Keratinocyte (primary cell): ENCODE measurements around the gene FHIT. TPM values are rescaled to one million over a fixed set of nuclear protein-coding genes. Genes with fewer than 3 reads are reported as not detected.

Experiments
- DNase-seq: peaks from one replicate; pipeline ENCODE4 v3.0.0-alpha.2; 2011; ENCODE audit warnings: low read depth, missing footprints, low spot score
- FAIRE-seq: peaks from 2 replicates; lab custom pipeline; 2011; peaks lifted over from hg19 to GRCh38; lab: Jason Lieb, UNC
- H2AFZ ChIP-seq: 2 replicates; pipeline ENCODE4 v1.6.0; 2012; ENCODE audit warnings: low read length, control low read depth, inconsistent platforms; ENCODE audit not compliant: control insufficient read depth
- H3K27ac ChIP-seq: 2 replicates; pipeline ENCODE4 v1.5.1; 2011; ENCODE audit warnings: low read length; ENCODE audit not compliant: control insufficient read depth, insufficient read depth
- H3K27me3 ChIP-seq: 3 replicates; pipeline ENCODE4 v1.6.0; 2011; ENCODE audit warnings: low read length; ENCODE audit not compliant: control insufficient read depth, insufficient read depth; ENCODE audit errors: extremely low read depth
- H3K36me3 ChIP-seq, 2 experiments: 2 replicates in 1 of 2; 3 replicates in 1 of 2; pipeline ENCODE4 v1.5.1; 2011; ENCODE audit warnings: low read length in 2 of 2, mild to moderate bottlenecking in 1 of 2; ENCODE audit not compliant: control insufficient read depth in 2 of 2, insufficient read depth in 2 of 2; ENCODE audit errors: extremely low read depth in 1 of 2
- H3K4me1 ChIP-seq: 3 replicates; pipeline ENCODE4 v1.5.1; 2011; ENCODE audit warnings: low read length; ENCODE audit not compliant: control insufficient read depth, insufficient read depth; ENCODE audit errors: extremely low read depth
- H3K4me2 ChIP-seq: 3 replicates; pipeline ENCODE4 v1.6.0; 2011; ENCODE audit warnings: low read depth, low read length; ENCODE audit not compliant: control insufficient read depth, insufficient read depth; ENCODE audit errors: extremely low read depth
- H3K4me3 ChIP-seq, 3 experiments: fragments of 200-600 bp in 1 of 3; sonication (generic) in 1 of 3; 2 replicates in 2 of 3; 3 replicates in 1 of 3; pipeline ENCODE4 v1.5.1; 2011 to 2016; ENCODE audit warnings: low read length in 3 of 3, mild to moderate bottlenecking in 3 of 3, control low read depth in 2 of 3, inconsistent platforms in 1 of 3, low read depth in 1 of 3, mixed read lengths in 1 of 3, mixed run types in 1 of 3, moderate library complexity in 1 of 3; ENCODE audit not compliant: control insufficient read depth in 2 of 3, insufficient read depth in 2 of 3; ENCODE audit errors: extremely low read depth in 1 of 3
- H3K79me2 ChIP-seq: 2 replicates; pipeline ENCODE4 v1.6.0; 2012; ENCODE audit warnings: low read length; ENCODE audit not compliant: control insufficient read depth, insufficient read depth
- H3K9ac ChIP-seq: 3 replicates; pipeline ENCODE4 v1.6.0; 2011; ENCODE audit warnings: low read length; ENCODE audit not compliant: control insufficient read depth, insufficient read depth; ENCODE audit errors: extremely low read depth
- H3K9me1 ChIP-seq: 3 replicates; pipeline ENCODE4 v1.6.0; 2011; ENCODE audit warnings: low read length; ENCODE audit not compliant: control insufficient read depth, insufficient read depth; ENCODE audit errors: extremely low read depth
- H3K9me3 ChIP-seq: 2 replicates; pipeline ENCODE4 v1.5.1; 2012; ENCODE audit warnings: low read depth, low read length; ENCODE audit not compliant: control insufficient read depth
- H4K20me1 ChIP-seq: 3 replicates; pipeline ENCODE4 v1.6.0; 2011; ENCODE audit warnings: low read length; ENCODE audit not compliant: control insufficient read depth, insufficient read depth; ENCODE audit errors: extremely low read depth
- CTCF ChIP-seq, 3 experiments: IDR thresholded peaks in 1 of 3; conservative IDR thresholded peaks in 1 of 3; optimal IDR thresholded peaks in 1 of 3; 2 replicates in 2 of 3; 3 replicates in 1 of 3; pipeline versions ENCODE3 to v1.5.1; 2011; ENCODE audit warnings: low read length in 3 of 3, mild to moderate bottlenecking in 3 of 3, moderate library complexity in 2 of 3, control low read depth in 1 of 3, inconsistent platforms in 1 of 3; ENCODE audit not compliant: insufficient read depth in 2 of 3; ENCODE audit errors: extremely low read depth in 1 of 3
- EZH2 ChIP-seq: IDR thresholded peaks from one replicate; pipeline ENCODE4 v1.6.1; 2012; ENCODE audit warnings: inconsistent platforms, mild to moderate bottlenecking, low read length, moderate library complexity
- dilution Hi-C: fragments of 300-500 bp; cut with MboI; formaldehyde crosslinking; loops from one replicate; pipeline ENCODE4 v1.7.0; 2020; ENCODE audit warnings: low sequenced_read_pairs; ENCODE audit not compliant: extremely low pct_ligation_motif_present
- polyA plus RNA-seq, 5 experiments: library from polyadenylated mRNA; depleted of rRNA in 3 of 5; stranded (reverse) in 3 of 5; stranded (forward) in 1 of 5; unstranded in 1 of 5; fragments of >200 nt; gene quantifications; 1 replicate in 1 of 5; 2 replicates in 3 of 5; 3 replicates in 1 of 5; pipeline versions ENCODE4 v1.2.1 to v1.2.3, GENCODE V29; 2011 to 2012; ENCODE audit warnings: missing spikeins in 2 of 5, low read depth in 1 of 5, low replicate concordance in 1 of 5

Gene FHIT
- polyA plus RNA-seq, 1 donor (not counting 4 experiments of a cell fraction or from before 2014, with no cell fraction given): 2.2 TPM

- dilution Hi-C loops: no loop called here
- no peak for DNase-seq
- no peak overlapping the region for H3K4me3 ChIP-seq
- no peaks in the 10 kb centered on the region for H4K20me1 ChIP-seq
- H3K4me1 ChIP-seq: peaks cover 17% of the 10 kb centered on the region
- H3K9ac ChIP-seq: no peak overlapping the region
- H3K36me3 ChIP-seq: no peaks in the 10 kb centered on the region
- H3K79me2 ChIP-seq: no peaks in the 10 kb centered on the region
- H3K4me2 ChIP-seq: peak overlapping the region; percentile 14
- TF ChIP-seq EZH2: no peak
- no peak for TF ChIP-seq CTCF (optimal IDR thresholded peaks at IDR 0.05 in 1 of 3, IDR thresholded peaks at IDR 0.05 in 1 of 3, conservative IDR thresholded peaks at IDR 0.05 in 1 of 3; ENCODE audit: extremely low read depth in 1 of 3, insufficient read depth in 2 of 3, low read length in 3 of 3)
- H2AFZ ChIP-seq: no peak overlapping the region
- no peaks in the 10 kb centered on the region for H3K9me3 ChIP-seq
- FAIRE-seq: peak; percentile 52
- H3K9me1 ChIP-seq: no peaks in the 10 kb centered on the region
- H3K27ac ChIP-seq: no peak overlapping the region
- peaks cover 3% of the 10 kb centered on the region for H3K27me3 ChIP-seq
Measured at GRCh38 chr3:59877263-59878037, 1373.8 kb downstream of the FHIT start.

GRCh38 chr3:59876533-59877062 is 1374.7 kb downstream of the FHIT start:
- Histone ChIP-seq H3K79me2 (no peaks in the 10 kb centered on the region), H3K9me3 (no peaks in the 10 kb centered on the region), H3K27me3 (peaks cover 3% of the 10 kb centered on the region), H3K4me1 (peaks cover 17% of the 10 kb centered on the region), H3K4me2 (no peak overlapping the region), H3K27ac (no peak overlapping the region), H4K20me1 (no peaks in the 10 kb centered on the region), H3K9me1 (no peaks in the 10 kb centered on the region), H3K36me3 (no peaks in the 10 kb centered on the region), H2AFZ (no peak overlapping the region), H3K9ac (no peak overlapping the region), H3K4me3 (no peak overlapping the region)
- dilution Hi-C loops: no loop called here
- no peak for TF ChIP-seq EZH2
- TF ChIP-seq CTCF (optimal IDR thresholded peaks at IDR 0.05 in 1 of 3, IDR thresholded peaks at IDR 0.05 in 1 of 3, conservative IDR thresholded peaks at IDR 0.05 in 1 of 3; ENCODE audit: extremely low read depth in 1 of 3, insufficient read depth in 2 of 3, low read length in 3 of 3): no peak
- FAIRE-seq (no peak), DNase-seq (no peak)
